SW480 (cell line): ENCODE measurements around the gene RCOR1.
"Not testable (repeated sequence)": the region's sequence is repeated elsewhere in the genome, so short reads cannot be mapped to it uniquely, and the experiment has no call there.

Source experiments
- DNase-seq: peaks from one replicate; pipeline ENCODE4 v3.0.0-alpha.2; 2016; ENCODE audit warnings: low spot score

RCOR1 gene

DNA sequence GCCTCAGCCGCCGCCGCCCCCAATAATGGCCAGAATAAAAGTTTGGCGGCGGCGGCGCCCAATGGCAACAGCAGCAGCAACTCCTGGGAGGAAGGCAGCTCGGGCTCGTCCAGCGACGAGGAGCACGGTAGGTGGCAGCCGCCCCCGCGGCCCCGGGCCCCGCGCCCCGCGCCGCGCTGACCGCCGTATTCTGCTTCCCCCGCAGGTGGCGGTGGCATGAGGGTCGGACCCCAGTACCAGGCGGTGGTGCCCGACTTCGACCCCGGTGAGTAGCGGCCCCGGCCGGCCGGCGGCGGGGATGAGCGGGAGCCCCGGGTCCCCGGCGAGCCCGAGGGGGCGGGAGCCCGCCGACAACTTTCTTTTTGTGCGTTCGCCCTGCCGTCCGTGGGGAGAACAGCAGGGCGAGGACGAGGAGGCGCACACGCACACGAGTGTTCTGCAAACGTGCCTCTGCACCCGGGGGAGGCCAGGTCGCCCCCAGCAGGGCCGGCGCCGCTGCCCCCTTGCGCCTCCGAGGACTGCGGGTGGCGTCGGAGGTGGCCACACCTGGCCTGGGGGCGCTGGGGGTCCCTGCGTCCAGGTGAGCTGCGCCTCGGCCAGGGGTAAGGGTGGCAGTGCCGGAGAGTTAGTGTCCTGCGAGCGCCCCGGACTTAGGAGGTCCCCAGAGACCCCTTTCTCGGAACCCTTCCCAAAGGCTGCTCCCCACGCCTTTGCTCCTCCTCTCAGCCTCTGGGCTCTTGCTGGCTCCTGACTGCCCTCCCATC lies 794 bp downstream of the RCOR1 start:
- DNase-seq, result peak; percentile 62

DNA sequence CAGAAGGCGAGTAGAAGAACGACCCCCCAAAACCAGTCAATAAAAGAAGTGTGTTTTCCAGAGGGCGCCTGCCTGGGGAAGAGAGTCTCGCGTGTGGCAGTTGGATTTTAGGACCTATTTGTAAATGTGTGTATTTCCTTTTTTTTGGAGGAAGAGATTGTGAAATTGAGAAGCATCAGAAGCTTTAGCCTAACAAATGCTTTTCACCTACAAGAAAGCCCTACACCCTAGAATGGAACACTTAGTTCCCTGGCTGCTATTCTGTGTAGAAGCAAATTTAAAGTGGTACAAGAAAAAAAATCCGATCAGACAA lies 1.3 kb downstream of the RCOR1 start:
- no peak for DNase-seq

DNA sequence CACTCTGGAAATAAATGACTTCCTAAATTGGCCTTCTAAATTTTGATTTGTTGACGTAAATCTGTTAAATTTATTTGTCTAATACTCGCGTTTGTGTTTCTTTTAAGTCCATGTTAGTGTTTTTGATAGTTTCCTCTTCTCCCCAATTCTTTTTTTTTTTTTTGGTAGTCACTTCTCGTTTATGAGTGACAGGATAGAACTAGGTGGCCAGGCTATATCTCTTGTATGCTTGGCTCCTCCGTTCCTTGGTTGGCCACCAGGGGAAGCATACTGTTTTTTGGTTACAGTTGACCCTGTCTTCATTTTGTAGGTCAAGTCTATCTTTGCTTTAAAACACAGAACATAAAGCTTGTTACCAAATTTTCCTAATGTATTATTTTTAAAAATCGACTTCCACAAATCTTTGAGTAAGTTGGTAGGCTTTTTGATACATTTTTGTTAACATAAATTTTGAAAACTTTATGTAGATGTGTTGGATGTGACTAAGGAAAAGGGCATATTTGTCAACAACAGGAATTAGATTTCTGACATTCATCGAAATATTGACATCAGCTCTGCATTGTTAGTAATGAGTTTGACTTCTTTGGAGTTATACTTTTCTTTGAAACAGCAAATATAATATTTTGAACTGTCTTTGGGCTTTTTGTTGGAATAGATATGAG lies 2.2 kb downstream of the RCOR1 start:
- peak; percentile 87 for DNase-seq

DNA sequence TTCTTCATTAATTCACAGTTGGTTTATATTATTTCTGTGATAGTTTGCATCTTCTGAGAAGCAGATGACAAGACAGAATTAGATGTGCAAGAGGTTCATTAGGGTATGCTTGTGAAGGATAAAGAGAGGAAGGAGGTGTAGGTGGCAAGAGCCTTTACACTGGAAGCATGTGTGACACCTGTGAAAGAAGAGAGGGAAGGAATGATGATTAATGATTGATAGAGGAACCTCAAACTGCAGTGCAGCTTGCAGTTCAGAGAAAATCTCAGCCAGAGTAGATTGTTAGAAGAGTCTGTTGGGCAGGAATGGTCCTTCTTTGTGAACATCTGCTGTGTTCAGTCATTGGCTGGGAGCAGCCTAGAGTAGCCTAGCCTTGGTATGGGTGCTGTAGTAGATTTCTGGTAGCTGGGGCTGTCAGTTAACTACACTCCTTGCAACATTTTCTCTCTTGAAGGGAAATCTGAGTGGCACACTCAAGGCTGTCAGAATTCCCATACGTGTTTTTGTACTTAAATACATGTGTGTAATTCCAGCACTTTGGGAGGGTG lies 9.0 kb downstream of the RCOR1 start:
- DNase-seq, result no peak

DNA sequence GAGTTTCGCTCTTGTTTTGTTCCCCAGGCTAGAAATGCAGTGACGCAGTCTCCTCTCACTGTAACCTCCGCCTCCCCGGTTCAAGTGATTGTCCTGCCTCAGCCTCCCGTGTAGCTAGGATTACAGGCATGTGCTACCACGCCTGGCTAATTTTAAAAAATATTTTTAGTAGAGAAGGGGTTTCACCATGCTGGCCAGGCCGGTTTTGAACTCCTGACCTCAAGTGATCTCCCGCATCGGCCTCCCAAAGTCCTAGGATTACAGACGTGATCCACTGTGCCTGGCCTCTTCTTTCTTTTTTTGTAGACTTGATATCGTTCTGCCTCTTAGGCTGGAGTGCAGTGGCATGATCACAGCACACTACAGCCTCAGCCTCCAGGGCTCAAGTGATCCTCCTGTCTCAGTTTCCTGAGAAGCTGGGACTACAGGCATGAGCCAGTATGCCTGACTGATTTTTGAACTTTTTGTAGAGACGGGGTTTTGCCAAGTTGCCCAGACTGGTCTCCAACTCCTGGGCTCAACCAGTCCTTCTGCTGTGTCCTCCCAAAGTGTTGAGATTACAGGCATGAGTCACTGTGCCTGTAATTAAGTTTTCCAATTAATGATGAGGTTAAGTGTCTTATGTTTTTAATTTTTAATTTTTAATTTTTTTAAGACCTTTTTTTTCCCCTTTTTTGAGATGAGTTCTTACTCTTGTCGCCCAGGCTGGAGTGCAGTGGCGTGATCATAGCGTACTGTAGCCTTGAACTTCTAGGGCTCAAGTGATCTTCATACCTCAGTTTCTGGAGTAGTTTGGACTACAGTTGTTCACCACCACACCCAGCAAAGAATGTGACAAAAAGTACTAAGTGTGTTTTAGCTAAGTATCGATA lies 10.2 kb downstream of the RCOR1 start:
- DNase-seq, result no peak

DNA sequence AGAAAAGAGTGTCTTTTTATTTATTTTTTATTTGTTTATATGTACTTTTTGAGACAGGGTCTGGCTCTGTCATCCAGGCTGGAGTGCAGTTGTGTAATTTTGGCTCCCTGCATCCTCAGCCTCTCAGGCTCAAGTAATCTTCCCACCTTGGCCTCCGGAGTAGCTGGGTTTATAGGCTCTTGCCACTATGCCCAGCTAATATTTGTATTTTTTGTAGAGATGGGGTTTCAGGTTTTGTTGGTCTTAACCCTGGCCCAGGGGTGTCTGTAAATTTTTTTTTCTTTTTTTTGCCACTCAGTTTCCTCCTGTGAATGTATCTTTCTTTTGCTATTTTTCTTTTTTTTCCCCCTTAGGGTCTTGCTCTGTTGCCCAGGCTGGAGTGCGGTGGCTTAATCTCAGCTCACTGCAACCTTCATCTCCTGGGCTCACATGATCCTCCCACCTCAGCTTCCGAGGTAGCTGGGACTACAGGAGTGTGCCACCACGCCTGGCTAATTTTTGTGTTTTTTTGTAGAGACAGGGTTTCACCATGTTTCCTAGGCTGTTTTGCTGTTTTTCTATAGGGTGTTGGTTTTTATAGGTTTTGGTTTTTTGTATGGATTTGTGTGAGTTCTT lies 11.0 kb downstream of the RCOR1 start:
- no peak for DNase-seq

DNA sequence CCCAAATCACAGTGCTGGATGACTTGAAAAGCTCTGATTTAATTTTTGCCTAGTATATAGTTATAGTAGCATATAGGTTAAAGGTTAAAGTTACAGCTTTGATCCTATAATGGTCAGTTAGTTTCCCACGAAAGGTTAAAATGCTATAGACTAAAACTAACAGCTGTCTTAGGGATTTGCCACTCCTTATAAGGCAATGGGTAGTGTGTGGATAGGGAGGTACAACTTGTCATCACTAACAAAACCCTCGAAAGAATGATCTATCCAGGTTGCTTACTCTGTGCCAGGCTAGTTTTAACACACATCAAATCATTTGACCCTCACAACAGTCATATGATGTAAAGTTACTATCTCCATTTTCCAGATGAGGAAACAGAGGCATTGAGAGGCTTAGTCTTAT lies 11.7 kb downstream of the RCOR1 start:
- no peak for DNase-seq

DNA sequence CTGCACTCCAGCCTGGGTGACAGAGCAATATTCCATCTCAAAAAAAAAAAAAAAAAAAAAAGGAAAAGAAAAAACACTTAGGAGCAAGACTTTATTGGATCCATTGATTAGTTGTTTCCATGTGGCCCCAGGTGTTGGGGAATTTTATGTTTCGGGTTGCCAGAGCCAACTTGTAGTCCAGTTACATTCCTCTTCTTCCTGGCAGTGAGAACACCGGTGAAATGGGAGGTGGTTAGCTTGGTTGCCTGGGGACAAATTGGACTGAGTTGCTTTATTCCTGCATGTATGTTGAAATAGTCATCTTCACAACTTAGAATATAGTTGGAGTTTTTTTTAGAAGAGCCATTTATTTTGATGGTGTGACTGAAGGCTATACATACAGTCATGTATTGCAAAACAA lies 12.6 kb downstream of the RCOR1 start:
- DNase-seq, result no peak

DNA sequence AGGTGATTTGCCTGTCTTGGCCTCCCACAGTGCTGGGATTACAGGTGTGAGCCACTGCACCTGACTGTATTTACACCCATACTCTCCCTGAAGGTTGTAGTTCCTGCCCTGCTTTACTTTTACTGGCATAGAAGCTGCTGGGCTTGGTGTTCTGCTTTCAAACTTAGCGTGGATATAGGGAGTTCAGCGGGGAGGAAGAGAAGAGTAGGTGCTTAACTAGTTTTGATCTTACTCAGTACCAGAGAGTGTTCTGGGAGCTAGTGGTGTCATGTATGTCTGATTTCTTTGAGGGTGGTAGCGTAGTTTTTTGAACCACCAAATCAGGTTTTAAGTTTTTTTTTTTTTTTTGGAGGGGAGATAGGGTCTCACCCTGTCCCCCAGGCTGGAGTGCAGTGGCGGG lies 13.8 kb downstream of the RCOR1 start:
- DNase-seq, result no peak

DNA sequence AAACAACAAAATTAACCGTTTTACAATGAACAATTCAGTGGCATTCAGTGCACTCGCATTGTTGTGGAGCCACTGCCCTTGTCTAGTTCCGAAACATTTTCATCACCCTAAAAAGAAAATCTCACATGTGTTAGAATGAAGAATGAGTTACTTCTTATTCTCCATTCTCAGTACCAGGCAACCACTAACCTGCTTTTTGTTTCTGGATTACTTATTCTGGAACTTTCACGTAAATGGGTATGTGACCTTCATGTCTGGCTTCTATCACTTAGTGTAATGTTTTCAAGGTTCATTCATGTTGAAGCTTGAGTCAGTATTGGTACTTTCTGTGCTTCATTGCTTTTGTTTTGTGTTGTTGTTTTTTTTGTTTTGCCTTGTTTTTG lies 15.6 kb downstream of the RCOR1 start:
- no peak for DNase-seq

DNA sequence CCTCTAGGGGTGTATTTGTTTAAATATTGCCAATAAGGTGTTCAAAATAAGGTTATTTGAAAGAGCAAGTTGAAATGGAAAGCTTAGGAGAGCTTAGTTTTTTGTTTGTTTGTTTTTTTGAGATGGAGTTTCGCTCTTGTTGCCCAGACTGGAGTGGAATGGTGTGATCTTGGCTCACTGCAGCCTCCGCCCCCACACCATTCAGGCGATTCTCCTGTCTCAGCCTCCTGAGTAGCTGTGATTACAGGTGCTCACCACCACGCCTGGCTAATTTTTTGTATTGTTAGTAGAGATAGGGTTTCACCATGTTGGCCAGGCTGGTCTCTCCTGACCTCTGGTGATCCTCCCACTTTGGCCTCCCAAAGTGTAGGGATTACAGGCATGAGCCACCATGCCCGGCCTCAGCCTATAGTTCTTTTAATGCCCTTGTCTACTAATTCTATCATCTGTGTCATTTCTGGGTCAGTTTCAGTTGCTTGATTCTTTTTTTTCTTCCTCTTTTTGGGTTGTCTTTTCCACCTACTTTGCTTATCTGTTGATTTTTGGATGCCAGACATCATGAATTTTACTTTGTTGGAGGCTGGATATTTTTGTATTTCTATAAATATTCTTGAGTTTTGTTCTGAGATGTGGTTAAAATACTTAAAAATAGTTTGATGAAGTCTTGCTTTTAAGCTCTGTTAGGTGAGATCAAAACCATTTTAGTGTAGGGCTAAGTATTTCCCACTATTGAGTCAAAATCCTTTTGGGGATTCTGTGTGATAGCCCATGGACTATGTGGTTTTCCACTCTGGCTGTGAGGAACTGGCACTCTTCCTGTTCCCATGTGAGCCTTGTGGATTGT lies 18.7 kb downstream of the RCOR1 start:
- DNase-seq, result no peak

DNA sequence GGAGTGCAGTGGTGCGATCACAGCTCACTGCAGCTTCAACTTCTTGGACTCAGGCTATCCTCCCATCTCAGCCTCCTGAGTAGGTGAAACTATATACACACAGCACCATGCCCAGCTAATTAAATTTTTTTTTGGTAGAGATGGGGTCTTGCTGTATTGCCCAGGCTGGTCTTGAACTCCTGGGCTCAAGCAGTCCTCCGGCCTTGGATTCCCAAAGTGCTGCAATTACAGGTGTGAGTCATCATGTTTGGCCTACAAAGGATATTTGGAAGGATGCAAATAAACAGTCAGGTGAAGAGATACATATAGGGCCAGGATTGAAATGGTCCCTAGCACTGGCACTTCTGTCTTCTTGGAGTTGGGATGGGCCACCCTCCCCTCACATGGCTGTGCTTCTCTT lies 23.9 kb downstream of the RCOR1 start:
- DNase-seq, result no peak

DNA sequence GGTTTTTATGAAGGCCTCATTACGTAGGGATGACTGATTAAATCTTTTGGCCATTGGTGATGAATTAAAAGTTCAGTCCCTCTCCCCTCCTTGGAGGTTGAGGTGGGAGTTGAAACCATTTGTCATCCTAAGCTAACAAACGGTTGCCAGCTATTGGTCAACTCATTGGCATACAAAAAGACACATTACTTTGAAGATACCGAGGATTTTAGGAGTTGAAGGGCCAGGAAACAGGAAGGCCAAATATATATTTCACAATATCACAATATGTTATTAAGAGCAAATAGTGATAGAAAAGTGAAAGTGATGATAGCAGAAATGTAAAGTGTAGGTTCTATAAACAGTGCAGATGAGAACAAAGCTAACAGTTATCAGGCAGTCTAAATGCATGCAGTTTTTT lies 24.4 kb downstream of the RCOR1 start:
- DNase-seq, result no peak

DNA sequence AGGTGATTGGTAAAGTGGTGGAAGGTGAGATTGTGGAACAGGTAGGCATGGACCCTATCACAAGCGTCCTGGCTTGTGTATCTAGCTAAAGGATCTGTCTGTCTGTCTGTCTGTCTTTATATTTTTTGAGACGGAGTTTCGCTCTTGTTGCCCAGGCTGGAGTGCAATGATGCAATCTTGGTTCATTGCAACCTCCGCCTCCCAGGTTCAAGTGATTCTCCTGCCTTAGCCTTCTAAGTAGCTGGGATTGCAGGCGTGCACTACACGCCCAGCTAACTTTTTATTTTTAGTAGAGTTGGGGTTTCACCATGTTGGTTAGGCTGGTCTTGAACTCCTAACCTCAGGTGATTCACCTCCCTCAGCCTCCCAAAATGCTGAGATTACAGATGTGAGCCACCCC lies 26.6 kb downstream of the RCOR1 start:
- DNase-seq, result not testable (repeated sequence)

DNA sequence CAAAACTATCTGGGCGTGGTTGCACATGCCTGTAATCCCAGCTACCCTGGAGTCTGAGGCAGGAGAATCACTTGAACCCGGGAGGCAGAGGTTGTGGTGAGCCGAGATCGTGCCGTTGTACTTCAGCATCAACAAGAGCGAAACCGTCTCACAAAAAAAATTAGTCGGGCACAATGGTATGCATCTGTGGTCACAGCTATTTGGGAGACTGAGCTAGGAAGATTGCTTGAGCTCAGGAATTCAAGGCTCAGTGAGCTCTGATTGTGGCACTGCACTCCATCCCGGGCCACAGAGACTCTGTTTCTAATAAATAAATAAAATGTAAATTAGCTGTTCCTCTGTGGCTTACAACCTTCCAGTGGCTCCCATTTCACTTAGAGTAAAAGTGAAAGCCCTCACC lies 28.0 kb downstream of the RCOR1 start:
- no peak for DNase-seq

DNA sequence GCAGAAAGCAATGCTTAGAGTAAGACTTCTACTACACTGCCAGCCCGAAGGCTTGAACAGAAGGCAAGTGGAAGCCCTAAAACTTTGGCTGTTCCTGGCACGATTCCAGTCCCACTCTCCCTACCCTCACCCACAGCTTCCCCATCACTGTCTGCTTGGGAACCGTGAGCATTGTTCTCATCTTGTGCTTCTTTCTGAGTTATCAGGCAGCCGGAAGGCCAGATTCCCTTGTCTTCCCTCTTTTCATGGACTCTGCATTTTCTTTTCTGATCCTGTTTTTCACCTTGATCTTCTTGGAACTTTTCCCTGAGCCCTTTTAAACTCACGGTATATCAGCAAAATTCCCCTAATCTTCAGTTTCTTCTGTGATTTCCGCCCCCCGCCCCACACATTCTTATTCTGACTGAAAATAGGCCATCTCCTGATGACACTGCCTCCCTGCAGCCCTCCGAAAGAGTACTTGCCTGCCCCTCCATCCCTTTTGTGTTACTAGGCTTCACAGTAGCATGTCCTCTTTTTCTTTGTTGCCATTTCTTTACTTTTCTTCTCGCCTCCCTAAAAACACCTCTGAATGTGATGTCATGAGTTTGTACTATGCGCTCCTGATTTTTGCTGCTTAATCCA lies 29.9 kb downstream of the RCOR1 start:
- DNase-seq, result no peak

DNA sequence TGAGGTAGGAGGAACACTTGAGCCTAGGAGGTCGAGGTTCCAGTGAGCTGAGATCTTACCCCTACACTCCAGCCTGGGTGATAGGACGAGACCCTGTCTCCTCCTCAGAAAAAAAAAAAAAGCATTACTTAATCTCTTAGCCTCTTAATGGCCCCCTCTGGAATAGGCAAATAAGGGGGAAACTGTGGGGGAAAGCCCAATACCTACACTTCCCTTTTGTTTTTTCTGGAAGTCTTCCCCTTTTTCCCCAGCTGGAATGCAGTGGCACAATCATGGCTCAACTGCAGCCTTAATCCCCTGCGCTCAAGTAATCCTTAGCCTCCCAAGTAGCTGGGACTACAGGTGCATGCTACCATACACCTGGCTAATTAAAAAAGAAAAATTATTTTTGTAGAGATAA lies 32.2 kb downstream of the RCOR1 start:
- no peak for DNase-seq

DNA sequence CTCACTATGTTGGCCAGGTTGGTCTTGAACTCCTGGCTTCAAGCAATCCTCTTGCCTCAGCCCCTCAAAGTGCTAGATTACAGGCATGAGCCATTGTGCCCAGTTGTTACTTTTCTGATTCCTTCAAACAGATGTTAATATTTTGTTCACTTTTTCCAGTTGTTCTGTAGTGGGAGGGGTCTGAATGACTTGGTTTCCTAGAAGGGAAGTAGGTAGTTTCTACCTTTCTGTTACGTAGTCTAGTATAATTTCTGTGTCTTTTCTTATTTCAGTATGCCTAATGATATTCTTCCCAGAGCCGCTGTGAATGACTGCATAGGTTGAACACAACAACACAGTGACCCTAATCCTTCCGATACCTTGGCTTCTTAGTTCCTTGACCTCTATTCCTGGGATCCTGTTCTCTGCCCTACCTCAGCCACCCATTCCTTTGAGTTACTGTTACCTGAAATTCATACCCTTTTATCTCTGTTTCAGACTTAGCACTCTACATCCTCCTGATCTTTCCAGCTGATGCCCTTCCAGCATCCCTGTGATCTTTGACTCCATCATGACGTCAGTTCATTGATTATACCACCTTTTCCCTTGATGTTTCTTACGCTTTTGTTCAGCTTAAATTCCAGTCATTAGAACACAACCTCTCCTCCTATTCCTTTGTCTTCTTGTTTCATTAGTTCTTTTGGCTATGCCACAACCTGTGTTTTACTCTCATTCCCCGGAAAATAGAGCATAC lies 33.3 kb downstream of the RCOR1 start:
- DNase-seq, result no peak

DNA sequence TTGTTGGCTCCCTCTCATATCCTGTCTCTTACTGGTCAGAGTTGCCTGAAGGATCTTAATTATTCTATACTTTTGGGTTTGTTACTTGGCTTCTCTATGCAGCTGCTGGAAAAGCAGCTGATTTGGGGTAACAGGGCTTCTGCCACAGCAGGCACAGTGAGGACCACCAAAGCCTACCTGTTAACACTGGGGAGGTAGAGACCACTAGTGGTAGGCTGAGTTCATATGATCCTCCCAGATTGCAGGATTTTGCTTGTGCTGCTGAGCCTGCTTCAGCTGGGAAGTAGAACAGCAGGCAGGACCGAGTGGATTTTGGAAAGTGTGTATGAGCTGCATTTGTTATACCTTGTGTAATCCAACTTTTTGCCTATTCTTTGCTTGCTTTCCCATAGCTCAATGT lies 34.1 kb downstream of the RCOR1 start:
- no peak for DNase-seq

DNA sequence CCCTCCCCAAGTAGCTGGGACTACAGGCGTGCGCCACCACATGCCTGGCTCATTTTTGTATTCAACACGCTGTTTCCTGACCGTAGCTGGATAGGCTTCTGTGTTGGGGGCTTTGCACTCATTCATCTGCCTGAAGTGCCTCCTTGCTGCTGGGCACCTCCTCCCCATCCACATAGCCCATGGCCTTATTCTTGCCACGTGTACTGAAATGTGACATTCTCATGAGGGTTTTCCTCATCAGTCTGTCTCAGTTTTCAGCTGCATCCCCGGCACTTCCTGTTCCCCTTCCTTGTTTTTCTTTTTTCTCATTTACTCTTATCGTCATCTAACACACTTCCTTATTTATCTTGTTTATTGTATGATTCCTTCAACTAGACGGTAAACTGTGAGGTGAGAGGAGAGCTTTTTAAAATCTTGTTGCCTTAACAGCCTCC lies 36.6 kb downstream of the RCOR1 start:
- no peak for DNase-seq
